HepG2 (cell line): ENCODE results near the gene NAIF1. TPM values are rescaled to one million over a fixed set of nuclear protein-coding genes. Genes with fewer than 3 reads are reported as not detected.

Experiments
- FOXC1 ChIP-seq: sonication (generic); formaldehyde crosslinking; IDR thresholded peaks from 2 replicates; pipeline ENCODE4 v1.8.0; 2022; ENCODE audit warnings: mild to moderate bottlenecking, missing genetic modification reagents, borderline replicate concordance
- HNF4A ChIP-seq: sonication (generic); formaldehyde crosslinking; IDR thresholded peaks from 2 replicates; pipeline ENCODE4 v1.4.0; 2020; ENCODE audit warnings: missing genetic modification reagents
- ISL2 ChIP-seq: sonication (generic); formaldehyde crosslinking; IDR thresholded peaks from 2 replicates; pipeline ENCODE4 v1.5.0; 2020; ENCODE audit warnings: missing genetic modification reagents
- KLF11 ChIP-seq: IDR thresholded peaks from 2 replicates; pipeline ENCODE4 v1.6.1; 2016; ENCODE audit warnings: missing compliant biosample characterization
- MIXL1 ChIP-seq: IDR thresholded peaks from 2 replicates; pipeline ENCODE4 v1.6.1; 2016
- PATZ1 ChIP-seq: sonication (generic); formaldehyde crosslinking; IDR thresholded peaks from 2 replicates; pipeline ENCODE4 v1.4.0; 2020; ENCODE audit warnings: missing genetic modification reagents
- RBM39 ChIP-seq: fragments of 200-400 bp; formaldehyde crosslinking; IDR thresholded peaks from one replicate; pipeline ENCODE4 v1.6.1; 2018; ENCODE audit warnings: antibody characterized with exemption, mild to moderate bottlenecking, low read depth, low read length; ENCODE audit not compliant: poor library complexity, severe bottlenecking
- SOX6 ChIP-seq, 2 experiments: fragments of 450-650 bp in 1 of 2; sonication (generic) in 1 of 2; formaldehyde crosslinking in 1 of 2; IDR thresholded peaks; 2 replicates each; pipeline versions ENCODE4 v1.4.0 to v1.6.1; 2017 to 2020; ENCODE audit warnings: antibody characterized with exemption in 1 of 2, mild to moderate bottlenecking in 1 of 2, missing genetic modification reagents in 1 of 2
- TFDP2 ChIP-seq: sonication (generic); formaldehyde crosslinking; IDR thresholded peaks from 2 replicates; pipeline ENCODE4 v1.4.0; 2020; ENCODE audit warnings: missing genetic modification reagents
- XRCC5 ChIP-seq: fragments of 200-400 bp; formaldehyde crosslinking; optimal IDR thresholded peaks from 2 replicates; pipeline ENCODE3; 2017; ENCODE audit warnings: mild to moderate bottlenecking, low read length
- ZFP41 ChIP-seq: sonication (generic); formaldehyde crosslinking; IDR thresholded peaks from 2 replicates; pipeline ENCODE4 v1.4.0; 2020; ENCODE audit warnings: mild to moderate bottlenecking, missing genetic modification reagents, borderline replicate concordance
- ZGPAT ChIP-seq: IDR thresholded peaks from 2 replicates; pipeline ENCODE4 v1.6.1; 2016; ENCODE audit warnings: mild to moderate bottlenecking
- ZMYM2 ChIP-seq: sonication (generic); formaldehyde crosslinking; IDR thresholded peaks from 2 replicates; pipeline ENCODE4 v1.8.0; 2022; ENCODE audit warnings: mild to moderate bottlenecking, missing genetic modification reagents
- ZNF276 ChIP-seq: sonication (generic); formaldehyde crosslinking; IDR thresholded peaks from 2 replicates; pipeline ENCODE4 v1.4.0; 2020; ENCODE audit warnings: mild to moderate bottlenecking, low read depth, missing genetic modification reagents
- ZNF33A ChIP-seq: sonication (generic); formaldehyde crosslinking; IDR thresholded peaks from 2 replicates; pipeline ENCODE4 v1.5.1; 2020; ENCODE audit warnings: missing genetic modification reagents, mild to moderate bottlenecking, moderate library complexity, borderline replicate concordance
- ZNF460 ChIP-seq: sonication (generic); formaldehyde crosslinking; IDR thresholded peaks from 2 replicates; pipeline ENCODE4 v1.5.1; 2020; ENCODE audit warnings: missing genetic modification reagents, mild to moderate bottlenecking, borderline replicate concordance
- ZNF468 ChIP-seq: sonication (generic); formaldehyde crosslinking; IDR thresholded peaks from 2 replicates; pipeline ENCODE4 v1.8.0; 2022; ENCODE audit warnings: mild to moderate bottlenecking, moderate library complexity, missing genetic modification reagents
- ZNF510 ChIP-seq: sonication (generic); formaldehyde crosslinking; IDR thresholded peaks from 2 replicates; pipeline ENCODE4 v1.4.0; 2020; ENCODE audit warnings: low read depth, mild to moderate bottlenecking, missing genetic modification reagents
- ZNF547 ChIP-seq: sonication (generic); formaldehyde crosslinking; IDR thresholded peaks from 2 replicates; pipeline ENCODE4 v1.5.1; 2020; ENCODE audit warnings: mild to moderate bottlenecking, missing genetic modification reagents
- ZNF770 ChIP-seq: sonication (generic); formaldehyde crosslinking; IDR thresholded peaks from 2 replicates; pipeline ENCODE4 v1.5.0; 2020; ENCODE audit warnings: mild to moderate bottlenecking, missing genetic modification reagents
- polyA plus RNA-seq, 8 experiments: library from polyadenylated mRNA; depleted of rRNA in 3 of 8; stranded (reverse) in 7 of 8; unstranded in 1 of 8; fragments of >200 nt; fragmentation: Illumina TruSeq in 4 of 8; extraction: Trizol in 4 of 8; gene quantifications; 2 replicates each; pipeline versions ENCODE4 v1.2.1 to v1.2.3, GENCODE V29; 2011 to 2016; ENCODE audit warnings: low read depth in 4 of 8, missing spikeins in 1 of 8, mixed read lengths in 1 of 8; ENCODE audit not compliant: insufficient read depth in 1 of 8
- total RNA-seq, 5 experiments: library from RNA; depleted of rRNA; stranded (reverse); fragments of >200 nt; fragmentation: Illumina TruSeq; extraction: Trizol; gene quantifications; 2 replicates each; pipeline ENCODE4 v1.2.3, GENCODE V29; 2016; ENCODE audit warnings: low read depth in 1 of 5

NAIF1 gene
- total and polyA plus RNA-seq, 2 of the 13 experiments (the other 11 are each of a cell fraction or from before 2014, with no cell fraction given), result 6.0 to 6.9 TPM

GRCh38 chr9:128102861-128103588 lies 35.9 kb upstream of the NAIF1 start (continued):
- TF ChIP-seq TFDP2 (CRISPR knock-in tag), result peak; percentile 83
- peak; percentile 63; the same call in 1 of the 2 replicates for TF ChIP-seq ISL2
- TF ChIP-seq ZNF33A (CRISPR knock-in tag), result no peak
- no peak for TF ChIP-seq SOX6 (IDR thresholded peaks at IDR 0.05)
- peak; percentile 95 for TF ChIP-seq SOX6 (CRISPR knock-in tag; IDR thresholded peaks at IDR 0.05)
- peak; percentile 82 for TF ChIP-seq MIXL1 (CRISPR knock-in tag)
- TF ChIP-seq HNF4A (CRISPR knock-in tag), result peak; percentile 98
- TF ChIP-seq FOXC1 (CRISPR knock-in tag), result peak; percentile 94; the same call in 1 of the 2 replicates
- peak; percentile 79 for TF ChIP-seq ZNF770 (CRISPR knock-in tag)
- peak; percentile 89 for TF ChIP-seq ZMYM2 (CRISPR knock-in tag)
- peak; percentile 92 for TF ChIP-seq ZNF276 (CRISPR knock-in tag)
- TF ChIP-seq ZNF510 (CRISPR knock-in tag), result peak; percentile 97
- TF ChIP-seq XRCC5, result peak; percentile 39
- TF ChIP-seq PATZ1 (CRISPR knock-in tag), result peak; percentile 68
- TF ChIP-seq RBM39, result peak; percentile 94
- TF ChIP-seq ZFP41 (CRISPR knock-in tag), result peak; percentile 63; the same call in 1 of the 2 replicates
- peak; percentile 35; the same call in 1 of the 2 replicates for TF ChIP-seq ZNF460
- 0 out of 2 replicates have a peak, but pooled peaks have one; percentile 52 for TF ChIP-seq ZNF468
- peak; percentile 98 for TF ChIP-seq ZGPAT (CRISPR knock-in tag)
- peak; percentile 97 for TF ChIP-seq KLF11
- peak; percentile 93; the same call in 1 of the 2 replicates for TF ChIP-seq ZNF547 (CRISPR knock-in tag)
